Muscle layer of duodenum (tissue), 2 donors: ENCODE results near the gene PDGFA.

Source experiments
- H3K27ac ChIP-seq: one replicate; pipeline ENCODE4 v1.7.0; 2013; ENCODE audit warnings: mild to moderate bottlenecking, low read length
- H3K27me3 ChIP-seq: one replicate; pipeline ENCODE4 v1.7.0; 2013; ENCODE audit warnings: low read depth, mild to moderate bottlenecking, control low read depth, low read length
- H3K36me3 ChIP-seq, 2 donors: one replicate each; pipeline ENCODE4 v1.7.0; 2013; ENCODE audit warnings: low read length in 2 of 2, control low read depth in 1 of 2, mild to moderate bottlenecking in 1 of 2; ENCODE audit not compliant: insufficient read depth in 2 of 2, control insufficient read depth in 1 of 2
- H3K4me1 ChIP-seq, 2 donors: one replicate each; pipeline ENCODE4 v1.7.0; 2013; ENCODE audit warnings: low read length in 2 of 2, mild to moderate bottlenecking in 2 of 2, control low read depth in 1 of 2, moderate library complexity in 1 of 2; ENCODE audit not compliant: insufficient read depth in 2 of 2, control insufficient read depth in 1 of 2
- H3K4me3 ChIP-seq, 2 donors: one replicate each; pipeline ENCODE4 v1.7.0; 2013; ENCODE audit warnings: low read length in 2 of 2, low read depth in 1 of 2, mild to moderate bottlenecking in 1 of 2
- H3K9me3 ChIP-seq, 2 donors: one replicate each; pipeline ENCODE4 v1.7.0; 2013; ENCODE audit warnings: low read length in 2 of 2, control low read depth in 1 of 2, mild to moderate bottlenecking in 1 of 2; ENCODE audit not compliant: control insufficient read depth in 1 of 2
- donor health status: healthy.

Gene PDGFA

DNA sequence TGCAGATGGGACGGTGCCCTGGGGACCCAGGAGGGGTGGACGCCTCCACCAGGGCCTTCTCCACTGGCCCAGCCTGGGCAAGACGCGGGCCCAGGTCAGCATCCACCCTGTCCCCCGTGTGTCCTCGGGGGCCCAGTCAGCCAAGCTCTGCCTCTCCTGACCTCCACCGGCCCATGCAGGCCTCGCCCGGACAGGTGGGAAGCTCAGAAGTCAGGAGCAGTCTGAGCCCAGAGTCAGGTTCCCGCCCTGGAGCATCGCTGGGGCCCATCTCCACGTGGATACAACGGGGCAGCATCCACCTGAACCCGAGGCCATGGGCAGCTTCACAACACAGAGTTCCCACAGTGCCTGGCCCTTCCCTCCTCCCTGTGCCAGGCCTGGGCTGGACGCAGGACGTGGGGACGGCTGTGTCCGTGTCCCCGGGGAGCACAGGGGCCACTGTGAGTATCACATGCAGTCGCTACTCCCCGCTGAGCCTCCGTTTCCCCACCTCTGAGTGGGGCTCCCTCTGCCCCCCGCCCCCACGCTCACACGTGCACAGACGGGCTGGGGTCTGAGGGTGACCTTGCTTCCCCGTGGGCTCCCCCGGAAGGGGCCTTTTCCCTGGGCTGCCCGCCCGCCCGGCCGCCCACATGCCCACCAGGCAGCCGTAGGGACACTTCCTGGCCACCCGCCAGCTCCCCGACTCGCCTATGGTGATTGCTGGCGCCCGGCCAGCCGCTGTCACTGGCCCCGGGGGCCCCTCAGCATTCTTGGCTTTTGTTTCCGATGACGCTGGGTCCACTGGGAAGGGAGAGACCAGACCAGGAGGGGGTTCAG is 64.3 kb downstream of the PDGFA start:
- Histone ChIP-seq H3K9me3 (no peaks in the 10 kb centered on the region), H3K36me3 (no peaks in the 10 kb centered on the region), H3K27ac (no peak overlapping the region), H3K27me3 (no peaks in the 10 kb centered on the region), H3K4me3 (no peak overlapping the region), H3K4me1 (peaks cover 0 to 23% of the 10 kb centered on the region in 2 donors)

- Histone ChIP-seq H3K27ac (no peak overlapping the region), H3K9me3 (no peaks in the 10 kb centered on the region), H3K4me3 (no peak overlapping the region), H3K27me3 (no peaks in the 10 kb centered on the region), H3K4me1 (peaks cover 0 to 16% of the 10 kb centered on the region in 2 donors), H3K36me3 (no peaks in the 10 kb centered on the region)
These were observed 65.1 kb downstream of the PDGFA start for GRCh38 chr7:454356-455109.

GRCh38 chr7:453597-454306 is 65.9 kb downstream of the PDGFA start:
- H3K9me3 ChIP-seq: no peaks in the 10 kb centered on the region
- no peak overlapping the region for H3K27ac ChIP-seq
- H3K27me3 ChIP-seq: no peaks in the 10 kb centered on the region
- no peaks in the 10 kb centered on the region for H3K36me3 ChIP-seq
- peaks cover 0 to 16% of the 10 kb centered on the region in 2 donors for H3K4me1 ChIP-seq
- no peak overlapping the region for H3K4me3 ChIP-seq

- Histone ChIP-seq H3K4me3 (no peak overlapping the region), H3K27me3 (no peaks in the 10 kb centered on the region), H3K9me3 (no peaks in the 10 kb centered on the region), H3K36me3 (no peaks in the 10 kb centered on the region), H3K4me1 (peaks cover 0 to 16% of the 10 kb centered on the region in 2 donors), H3K27ac (no peak overlapping the region)
These were observed 66.7 kb downstream of the PDGFA start for GRCh38 chr7:452791-453455.

DNA sequence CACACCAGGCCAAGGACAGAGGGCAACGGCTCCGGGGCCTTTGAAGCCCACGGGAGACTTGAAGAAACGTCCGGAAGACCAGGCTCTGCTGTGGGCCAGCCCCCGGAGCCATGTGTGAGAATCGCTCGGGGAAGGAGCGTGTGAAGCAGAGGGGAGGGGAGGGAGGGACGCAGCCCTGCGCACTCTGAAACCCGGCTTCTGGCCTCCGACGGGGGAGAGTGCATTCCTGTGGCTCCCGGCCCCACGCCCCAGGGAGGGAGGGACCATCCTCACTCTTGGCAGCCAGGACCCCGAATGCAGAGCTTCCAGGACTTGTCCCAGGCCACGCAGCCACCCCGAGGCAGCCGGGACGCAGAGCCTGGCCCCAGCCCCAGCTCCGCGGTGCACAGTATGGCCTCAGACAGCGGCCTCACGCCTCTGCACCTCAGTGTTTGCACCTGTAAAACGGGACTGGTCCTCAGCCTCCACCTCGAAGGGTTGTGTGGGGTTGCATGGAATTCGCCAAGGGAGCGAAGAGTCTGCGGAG is 67.4 kb downstream of the PDGFA start:
- H3K4me1 ChIP-seq: peaks cover 0 to 16% of the 10 kb centered on the region in 2 donors
- no peak overlapping the region for H3K4me3 ChIP-seq
- H3K27ac ChIP-seq: no peak overlapping the region
- no peaks in the 10 kb centered on the region for H3K27me3 ChIP-seq
- no peaks in the 10 kb centered on the region for H3K9me3 ChIP-seq
- no peaks in the 10 kb centered on the region for H3K36me3 ChIP-seq

GRCh38 chr7:451255-452225 is 68.1 kb downstream of the PDGFA start:
- Histone ChIP-seq H3K36me3 (no peaks in the 10 kb centered on the region), H3K9me3 (no peaks in the 10 kb centered on the region), H3K4me3 (no peak overlapping the region), H3K4me1 (peaks cover 0 to 16% of the 10 kb centered on the region in 2 donors), H3K27ac (no peak overlapping the region), H3K27me3 (no peaks in the 10 kb centered on the region)

DNA sequence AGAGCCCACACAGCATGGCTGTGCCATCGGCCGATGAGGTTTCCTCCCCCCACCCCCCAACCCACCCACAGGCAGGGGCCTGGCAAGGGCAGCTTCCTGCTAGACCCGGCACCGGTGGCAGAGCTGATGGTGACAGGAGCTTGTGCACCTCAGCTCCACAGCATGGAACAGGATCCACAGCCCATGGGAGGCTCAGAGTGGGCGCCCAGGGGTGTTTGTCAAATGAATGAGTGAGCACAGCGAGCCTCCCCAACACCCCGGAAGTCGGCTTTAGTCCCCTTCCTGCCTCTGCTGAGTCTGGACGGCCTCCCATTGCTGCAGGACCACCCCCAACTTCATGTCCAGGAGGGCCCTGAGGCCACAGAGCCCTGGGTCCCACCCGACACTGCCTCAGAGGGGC is 68.9 kb downstream of the PDGFA start:
- Histone ChIP-seq H3K4me3 (no peak overlapping the region), H3K27ac (no peak overlapping the region), H3K36me3 (no peaks in the 10 kb centered on the region), H3K27me3 (no peaks in the 10 kb centered on the region), H3K9me3 (no peaks in the 10 kb centered on the region), H3K4me1 (peaks cover 0 to 16% of the 10 kb centered on the region in 2 donors)

- no peaks in the 10 kb centered on the region for H3K27me3 ChIP-seq
- peaks cover 0 to 11% of the 10 kb centered on the region in 2 donors for H3K4me1 ChIP-seq
- no peak overlapping the region for H3K4me3 ChIP-seq
- H3K9me3 ChIP-seq: no peaks in the 10 kb centered on the region
- no peak overlapping the region for H3K27ac ChIP-seq
- no peaks in the 10 kb centered on the region for H3K36me3 ChIP-seq
These were observed 69.6 kb downstream of the PDGFA start for GRCh38 chr7:450036-450435.

DNA sequence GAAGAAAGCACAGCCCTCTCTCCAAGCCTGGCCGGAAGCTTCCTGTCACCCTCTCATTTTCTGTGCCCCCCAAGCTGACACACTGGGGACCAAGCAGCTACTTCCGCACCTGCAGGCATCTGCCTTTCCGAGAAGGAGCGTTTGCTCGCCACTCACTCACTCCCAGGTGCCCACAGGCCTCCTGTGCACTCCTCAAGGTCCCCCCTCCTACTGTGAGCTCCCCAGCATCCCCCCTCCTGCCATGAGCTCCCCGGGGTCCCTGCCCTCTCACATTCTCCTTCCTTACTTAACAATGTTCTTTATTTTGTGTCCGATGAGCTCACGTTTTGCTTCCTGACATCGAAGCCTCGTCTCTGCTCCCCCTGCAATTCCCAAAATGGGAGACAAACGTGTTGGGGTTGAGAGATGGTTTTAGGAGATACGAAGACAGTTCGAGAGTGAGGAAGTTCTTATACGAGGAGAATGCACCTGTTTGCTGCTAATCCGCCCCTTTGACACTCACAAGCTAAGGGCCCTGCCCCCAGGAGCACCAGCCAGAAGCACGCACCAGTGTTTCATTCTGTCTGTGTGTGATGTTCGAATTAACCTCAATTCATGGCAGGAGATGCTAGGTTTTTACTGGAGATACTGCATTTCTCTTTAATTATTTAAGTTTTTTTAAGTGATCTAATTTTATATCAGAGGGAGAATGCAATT is 70.2 kb downstream of the PDGFA start:
- Histone ChIP-seq H3K4me1 (peaks cover 0 to 11% of the 10 kb centered on the region in 2 donors), H3K9me3 (no peaks in the 10 kb centered on the region), H3K27ac (no peak overlapping the region), H3K4me3 (no peak overlapping the region), H3K27me3 (no peaks in the 10 kb centered on the region), H3K36me3 (no peaks in the 10 kb centered on the region)
